ENCODE results near the gene TCF4.

The TCF4 gene

DNA sequence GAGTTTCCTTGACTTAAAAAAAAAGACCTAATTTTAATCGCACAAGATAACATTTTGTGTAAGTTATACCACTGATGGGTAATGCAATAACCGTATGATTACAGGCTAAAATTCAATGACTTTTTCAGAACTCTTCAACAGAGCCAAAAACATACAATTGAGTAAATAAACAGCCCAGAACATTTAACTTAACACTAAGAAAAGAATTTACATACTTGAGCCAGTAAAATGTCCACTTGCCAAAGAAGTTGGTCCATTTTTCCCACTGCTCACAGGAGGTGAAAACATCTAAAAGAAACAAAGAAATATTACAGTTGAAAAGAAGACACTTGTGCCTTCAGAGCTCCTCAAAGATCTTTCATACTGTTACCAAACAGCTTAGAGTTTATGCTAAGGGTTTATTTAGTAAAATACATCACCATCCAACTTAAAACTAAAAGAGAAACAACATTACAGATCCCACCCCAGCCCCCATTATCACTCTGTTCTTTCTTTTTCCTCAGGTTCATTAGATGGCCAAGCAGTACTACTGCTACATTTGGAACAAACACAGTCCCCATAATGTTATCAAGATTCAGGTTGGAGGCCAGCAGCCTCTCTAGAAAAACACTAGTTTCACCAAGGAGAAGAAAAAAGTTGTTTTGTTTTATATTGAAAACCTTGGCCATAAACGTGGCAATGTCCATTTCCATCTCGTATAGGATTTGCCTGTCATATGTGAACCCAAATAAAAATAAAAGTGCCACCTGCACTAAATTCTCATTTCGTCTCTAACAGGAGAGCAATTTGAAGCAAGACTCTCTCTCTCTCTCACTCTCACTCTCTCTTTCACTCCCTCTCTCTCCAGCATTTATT, 2.7 kb downstream of the TCF4 start:
- no peak for DNase-seq

DNA sequence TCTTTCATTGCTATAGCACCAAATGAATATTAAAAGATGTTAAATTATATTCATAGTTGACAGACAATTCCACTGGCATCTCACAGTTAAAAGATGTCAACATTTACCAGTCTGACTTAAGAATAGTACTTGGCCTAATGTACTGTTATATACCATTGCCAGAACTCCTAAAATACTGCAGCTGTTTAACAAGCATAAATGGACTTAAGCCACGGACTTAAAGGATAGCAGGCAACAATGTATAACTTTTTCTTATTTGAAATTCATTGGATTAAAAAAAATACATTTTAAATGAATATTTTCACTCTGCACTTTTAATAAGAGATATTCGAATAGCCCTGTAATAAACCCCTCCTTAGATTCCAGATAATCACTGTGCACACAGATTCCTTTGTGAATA, 3.8 kb downstream of the TCF4 start:
- no peak for DNase-seq

DNA sequence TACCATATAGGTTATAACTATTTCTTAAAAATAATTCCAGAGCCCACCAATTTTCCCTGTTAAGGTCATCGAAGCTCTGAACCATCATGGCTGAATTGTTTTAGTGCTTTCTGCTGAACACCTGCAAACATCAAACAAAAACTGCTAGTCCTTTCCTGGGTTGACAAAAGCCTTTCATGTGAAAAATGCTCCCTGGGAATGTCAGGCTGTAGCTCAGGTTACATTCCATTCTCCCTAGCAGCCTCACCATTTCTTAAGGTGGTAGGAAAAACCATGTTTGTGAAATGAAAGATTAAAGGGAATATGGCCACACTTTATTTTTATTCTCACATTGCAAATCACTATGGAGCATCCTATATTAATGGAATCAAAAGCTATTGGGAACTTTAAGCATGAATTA, 5.7 kb downstream of the TCF4 start:
- DNase-seq: no peak

DNA sequence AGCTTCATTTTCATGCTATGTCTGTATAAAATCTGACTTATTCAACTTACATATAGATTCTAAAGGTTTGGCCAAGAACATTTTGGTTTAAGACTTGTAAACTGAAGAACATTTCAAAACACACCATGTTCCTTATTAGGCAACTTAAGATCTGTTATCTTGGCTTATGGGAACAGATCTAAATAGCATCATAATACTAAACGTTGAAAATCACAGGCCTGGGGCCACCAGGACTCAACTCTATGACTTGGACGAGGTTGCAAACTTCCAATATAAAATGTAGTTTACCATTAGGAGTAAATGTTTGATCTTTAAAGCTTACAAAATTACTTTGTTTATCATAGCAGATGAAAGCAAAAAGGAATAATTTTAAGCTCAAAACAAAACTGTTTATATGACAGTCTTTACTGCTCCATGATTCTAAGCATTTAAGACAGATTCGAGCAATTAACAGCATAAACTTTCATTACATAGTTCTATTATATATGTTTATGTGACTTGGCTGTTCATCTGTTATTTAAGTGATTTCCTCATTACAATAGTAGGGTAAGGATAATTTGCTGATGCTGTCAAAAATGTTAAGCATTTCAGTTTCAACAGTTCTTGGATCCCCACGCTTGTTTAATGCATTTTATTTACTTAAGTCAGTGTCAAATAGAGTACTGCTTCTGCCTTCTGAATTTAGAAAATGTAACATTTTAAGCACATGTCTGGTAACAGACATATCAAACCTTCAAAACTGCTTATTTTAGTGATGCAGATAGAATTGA, 8.3 kb downstream of the TCF4 start:
- peak; percentile 46 for DNase-seq

DNA sequence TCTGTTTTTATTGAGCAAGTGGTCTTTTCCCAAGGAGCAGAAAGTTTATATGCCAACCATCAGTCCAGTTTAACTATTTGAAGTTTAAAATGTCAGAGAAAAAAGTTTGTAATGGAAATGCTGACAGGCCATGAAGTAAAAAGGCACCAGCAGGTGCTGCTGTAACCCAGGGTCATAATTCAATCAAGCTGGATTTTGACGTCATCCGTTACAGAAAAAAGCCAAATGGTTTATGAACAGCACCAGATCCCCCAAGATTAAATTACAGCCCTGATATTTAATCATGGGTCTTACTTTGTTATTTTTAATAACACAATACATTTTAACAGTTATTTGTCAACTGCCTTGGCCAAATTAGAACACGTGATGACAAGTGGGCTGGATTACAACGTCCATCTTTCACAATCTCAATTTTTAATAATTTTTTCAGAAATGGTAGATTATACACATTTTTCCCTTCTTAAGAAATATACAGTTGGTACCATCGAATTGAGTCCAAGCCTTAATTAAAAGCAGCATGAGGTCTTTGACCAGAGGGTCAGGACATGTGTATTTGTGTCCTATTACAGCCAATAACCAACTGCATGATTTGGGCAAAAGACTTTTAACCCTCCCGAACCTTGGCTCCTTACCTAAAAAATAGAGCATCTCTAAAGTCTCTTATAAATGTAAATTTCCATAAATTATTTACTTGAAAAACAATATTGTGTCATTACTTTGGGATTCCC, 10.0 kb downstream of the TCF4 start:
- DNase-seq: no peak

DNA sequence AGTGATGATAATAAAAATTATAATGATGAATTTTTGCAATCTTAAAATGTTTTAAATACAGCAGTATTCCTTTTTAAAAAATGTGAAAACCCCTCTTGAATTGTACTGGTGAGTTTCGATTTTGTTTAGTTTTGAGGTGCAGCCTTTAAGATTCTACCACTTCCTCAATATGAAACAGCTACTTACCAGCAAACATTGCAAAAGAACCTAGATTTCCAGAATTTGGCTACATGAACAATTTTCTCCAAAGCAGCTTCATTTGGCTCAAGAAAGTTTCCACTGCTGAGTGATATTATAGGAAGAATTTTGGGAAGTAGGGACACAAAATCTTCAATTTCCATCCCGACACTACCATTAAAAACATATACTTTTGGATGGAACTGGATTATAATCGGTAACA, 12.0 kb downstream of the TCF4 start:
- no peak for DNase-seq

DNA sequence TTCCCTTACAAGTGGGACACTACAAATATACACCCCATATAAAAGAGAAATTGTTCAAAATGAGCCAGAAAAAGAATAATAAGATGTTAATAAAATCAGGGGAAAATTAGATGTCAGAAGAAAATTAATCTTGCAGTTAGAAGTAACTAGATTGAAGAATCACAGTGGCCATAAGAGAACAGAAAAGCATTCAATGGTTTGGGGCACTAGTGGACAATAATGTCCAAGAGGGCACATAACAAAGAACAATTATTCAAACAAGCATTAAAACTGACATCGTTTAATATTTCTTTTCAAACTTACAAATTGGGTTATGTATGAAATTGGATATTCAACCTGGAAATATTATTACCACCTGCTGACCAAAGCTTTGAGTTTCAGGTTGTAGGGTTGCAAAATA, 12.9 kb downstream of the TCF4 start:
- no peak for DNase-seq

DNA sequence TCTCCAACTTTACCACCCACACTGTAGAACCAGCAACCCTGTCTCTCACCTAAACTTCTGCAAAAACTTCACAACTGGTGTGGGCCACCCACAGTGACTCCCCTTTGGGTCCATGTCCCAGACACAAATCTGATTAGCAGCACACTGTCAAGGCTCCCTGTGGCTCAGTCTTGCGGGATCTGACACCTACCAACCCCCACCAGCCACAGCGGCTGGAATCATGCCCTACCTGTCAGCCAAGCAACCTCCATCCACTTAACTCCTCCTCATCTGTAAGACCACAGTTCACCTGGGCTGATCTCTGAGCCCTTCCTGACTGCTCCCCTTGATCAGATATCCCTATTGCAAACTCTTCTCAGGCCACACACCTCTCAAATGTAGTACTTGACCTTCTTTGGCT, 14.6 kb downstream of the TCF4 start:
- no peak for DNase-seq

DNA sequence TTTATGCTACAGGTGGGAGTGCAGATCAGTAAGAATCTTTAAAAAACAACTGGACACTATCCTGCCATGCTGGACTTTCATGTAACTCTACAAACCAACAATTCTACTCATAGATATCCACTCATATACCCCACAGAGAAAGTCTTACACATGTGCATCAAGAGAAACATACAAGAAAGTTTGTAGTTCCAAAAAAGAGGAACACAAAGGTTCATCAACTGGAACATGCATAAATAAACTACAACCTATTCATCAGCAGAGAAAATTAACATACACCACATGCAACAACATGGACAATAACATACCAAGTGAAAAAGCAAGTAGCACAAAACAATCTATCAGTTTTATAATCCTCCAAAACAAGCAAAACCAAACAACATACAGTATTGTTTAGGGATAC, 17.0 kb downstream of the TCF4 start:
- DNase-seq: no peak

DNA sequence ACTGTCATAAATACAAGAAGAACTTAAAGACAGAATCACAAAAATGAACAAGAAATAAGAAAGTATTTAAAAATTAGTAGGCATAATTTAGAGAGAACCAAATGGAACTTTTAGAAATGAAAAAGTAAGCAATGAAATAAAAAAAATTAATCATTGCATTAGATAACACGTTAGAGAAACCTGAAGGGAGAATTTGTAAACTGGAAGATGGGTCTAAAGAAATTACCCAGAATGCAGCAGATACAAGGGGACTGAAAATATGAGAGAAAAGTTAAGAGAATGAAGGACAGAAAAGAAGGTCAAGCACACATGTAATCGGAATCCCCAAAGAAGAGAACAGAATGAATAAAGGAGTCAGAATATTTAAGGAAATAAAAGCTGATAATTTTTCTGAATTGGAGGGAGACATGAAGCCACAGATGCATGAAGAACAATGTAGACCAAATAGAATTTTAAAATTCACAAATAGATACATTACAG, 21.5 kb downstream of the TCF4 start:
- DNase-seq: no peak

DNA sequence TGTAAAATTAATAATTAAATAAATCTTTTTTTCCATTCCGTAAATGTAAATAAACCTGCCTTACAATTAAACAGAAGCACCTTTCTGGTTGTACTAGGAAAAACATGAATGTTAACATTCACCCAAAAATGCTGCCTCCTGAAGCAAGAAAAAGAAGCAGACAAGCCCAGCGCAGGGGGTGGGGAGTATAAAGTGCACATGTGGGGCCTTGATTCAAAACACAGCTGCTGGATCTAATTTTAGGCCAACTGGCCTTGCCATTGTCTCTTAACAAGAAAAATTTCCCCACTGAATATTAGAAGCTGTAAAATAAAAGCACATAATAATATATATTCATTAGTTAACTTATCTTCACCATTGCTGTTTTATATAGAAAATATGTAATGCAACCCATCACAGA, 28.3 kb downstream of the TCF4 start:
- DNase-seq: no peak

DNA sequence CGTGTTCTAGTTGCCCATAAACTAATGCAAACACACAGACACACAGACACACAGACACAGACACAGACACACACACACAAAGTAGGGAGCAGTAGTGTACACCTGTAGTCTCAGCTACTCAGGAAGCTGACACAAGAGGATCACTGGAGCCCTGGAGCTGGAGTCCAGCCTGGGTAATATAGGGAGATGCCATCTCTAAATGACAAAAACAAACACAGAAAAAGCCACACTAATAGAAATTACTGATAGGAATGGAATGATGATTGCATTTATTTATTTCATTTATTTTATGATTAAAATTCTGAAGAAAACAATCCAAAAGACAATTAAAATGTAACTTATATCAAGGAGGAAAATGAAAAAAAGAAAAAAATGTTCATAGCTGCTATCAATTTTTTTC, 30.8 kb downstream of the TCF4 start:
- DNase-seq: no peak

DNA sequence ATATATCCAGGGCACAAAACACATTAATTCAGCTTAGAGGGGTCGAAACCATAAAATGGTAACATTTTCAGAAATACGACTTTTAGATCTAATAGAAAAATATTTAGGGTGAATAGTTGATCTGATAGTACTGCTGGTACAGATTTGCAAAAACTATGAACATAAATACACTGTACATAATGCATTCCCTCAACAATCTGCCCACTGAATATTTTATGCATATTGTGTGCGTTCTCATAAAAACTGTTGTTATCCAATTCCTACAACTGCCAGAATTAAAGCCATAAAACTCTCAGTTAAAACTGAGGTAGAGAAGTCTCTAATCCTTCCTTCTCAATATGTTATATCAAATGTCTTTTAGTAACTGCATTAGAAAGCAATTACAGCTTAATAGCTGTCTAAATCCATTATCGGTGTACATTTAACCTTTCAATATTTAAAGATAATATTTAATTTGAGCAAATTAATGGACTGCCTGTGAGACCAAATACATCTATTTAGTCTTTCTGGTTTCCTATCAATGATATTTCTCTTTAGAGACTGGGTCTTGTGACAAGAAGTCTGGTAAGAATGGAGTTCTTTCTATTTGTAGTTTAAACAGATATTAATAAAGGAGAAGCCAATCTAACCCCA, 32.5 kb downstream of the TCF4 start:
- DNase-seq: no peak

DNA sequence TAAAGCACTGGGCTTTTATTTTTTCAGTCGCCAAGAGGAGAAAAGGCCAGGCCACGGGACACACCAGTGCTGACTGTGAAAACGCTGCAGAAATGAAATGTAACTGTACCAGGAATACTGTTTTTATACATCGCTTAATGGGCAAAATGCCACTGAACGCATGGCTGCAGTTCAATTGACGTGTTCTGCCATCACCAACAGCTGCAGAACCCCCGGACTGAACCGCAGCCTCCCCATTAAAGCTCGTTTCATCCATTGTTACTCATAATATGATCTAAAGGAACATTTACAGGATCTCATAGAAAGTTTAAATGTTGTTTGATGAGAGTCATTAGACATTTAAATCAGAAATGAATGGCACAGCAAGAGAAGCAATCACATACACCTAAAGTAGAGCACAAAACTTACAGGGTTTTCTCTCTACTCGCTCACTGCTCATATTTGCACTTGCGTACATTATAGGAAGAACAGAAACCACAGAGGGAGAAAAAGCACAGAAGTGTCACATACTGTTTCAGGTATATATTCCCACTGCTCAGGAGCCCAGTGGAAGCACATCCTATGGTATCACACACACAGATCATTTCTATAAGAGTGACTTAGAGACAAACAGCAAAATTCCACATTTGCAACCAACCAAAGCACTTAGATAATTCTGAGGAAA, 35.3 kb downstream of the TCF4 start:
- peak; percentile 25 for DNase-seq

DNA sequence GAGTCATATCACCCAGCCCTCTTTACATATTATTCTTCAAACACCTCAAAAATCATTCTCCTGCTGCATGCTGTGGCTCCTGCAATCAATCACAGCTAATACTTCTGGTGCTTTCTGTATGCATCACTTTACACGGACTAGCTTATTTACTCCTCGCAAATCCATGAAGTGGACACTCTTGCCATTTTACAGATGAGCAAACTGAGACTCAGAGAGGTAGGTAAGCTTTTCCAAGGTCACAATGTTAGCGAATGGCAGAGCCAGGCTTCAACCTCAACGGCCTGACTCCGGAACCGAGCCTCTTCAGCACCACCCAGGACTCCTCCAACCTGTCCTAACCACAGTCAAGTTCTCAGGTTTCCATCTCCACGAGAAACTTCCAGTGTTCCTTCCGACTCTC, 36.8 kb downstream of the TCF4 start:
- no peak for DNase-seq

DNA sequence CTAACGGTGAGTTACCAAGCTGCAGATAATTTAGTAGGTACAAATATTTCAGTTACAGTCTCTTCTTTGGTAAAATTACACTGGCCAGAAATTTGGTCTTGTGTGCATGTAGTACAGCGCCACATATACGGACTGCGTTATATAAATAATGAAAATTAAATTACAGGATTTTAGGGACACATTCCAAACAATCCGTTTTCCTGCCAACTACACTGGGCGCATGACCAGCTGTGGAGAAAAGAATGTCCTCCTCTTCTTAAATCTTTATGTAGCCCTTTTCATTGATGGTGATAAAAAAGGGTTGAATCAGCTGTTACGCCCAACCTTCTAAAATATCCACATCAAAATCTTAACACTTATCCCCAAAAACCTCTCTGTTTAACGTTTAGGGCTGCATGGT, 37.5 kb downstream of the TCF4 start:
- DNase-seq: peak; percentile 7

DNA sequence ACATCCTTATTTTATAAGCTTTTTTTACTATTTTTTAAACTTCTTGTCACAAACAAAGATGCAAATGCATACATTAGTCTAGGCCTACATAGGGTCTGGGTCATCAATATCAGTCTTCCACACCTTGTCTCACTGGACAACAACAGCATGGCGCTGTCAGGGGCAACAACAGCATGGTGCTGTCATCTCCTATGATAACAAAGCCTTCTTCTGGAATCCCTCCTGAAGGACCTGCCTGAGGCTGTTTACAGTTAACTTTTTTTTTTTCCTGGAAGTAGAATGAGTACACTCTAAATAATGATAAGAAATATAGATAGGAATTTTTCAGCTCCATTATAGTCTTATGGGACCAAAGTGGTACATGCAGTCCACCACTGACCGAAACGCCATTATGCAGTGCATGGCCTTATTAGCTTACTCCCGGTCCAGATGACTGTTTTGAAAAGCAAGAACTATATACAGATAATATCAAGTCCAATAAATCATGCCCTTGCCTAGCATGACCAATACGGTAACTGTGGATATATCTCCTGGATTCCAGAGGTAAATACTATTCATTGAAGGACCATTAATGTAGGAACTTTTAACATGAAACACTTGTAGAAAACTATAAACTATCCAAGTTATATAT, 38.4 kb downstream of the TCF4 start:
- DNase-seq: no peak

DNA sequence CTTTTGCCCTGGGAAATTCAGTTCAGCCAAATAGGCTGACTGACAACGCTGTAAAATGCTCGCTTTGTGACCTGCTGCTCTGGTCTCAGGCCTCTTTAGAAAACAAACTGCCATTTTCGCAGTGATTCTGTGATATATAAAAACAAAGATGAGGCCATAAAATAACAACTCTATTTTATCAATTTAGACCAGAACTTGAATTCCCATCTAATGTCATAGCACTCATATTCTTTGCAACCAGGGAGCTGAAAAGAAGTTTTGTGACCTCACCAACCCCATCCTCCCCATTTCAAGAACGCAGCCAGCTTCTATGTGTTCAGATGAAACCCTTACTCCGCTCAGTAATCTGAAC, 40.3 kb downstream of the TCF4 start:
- no peak for DNase-seq

DNA sequence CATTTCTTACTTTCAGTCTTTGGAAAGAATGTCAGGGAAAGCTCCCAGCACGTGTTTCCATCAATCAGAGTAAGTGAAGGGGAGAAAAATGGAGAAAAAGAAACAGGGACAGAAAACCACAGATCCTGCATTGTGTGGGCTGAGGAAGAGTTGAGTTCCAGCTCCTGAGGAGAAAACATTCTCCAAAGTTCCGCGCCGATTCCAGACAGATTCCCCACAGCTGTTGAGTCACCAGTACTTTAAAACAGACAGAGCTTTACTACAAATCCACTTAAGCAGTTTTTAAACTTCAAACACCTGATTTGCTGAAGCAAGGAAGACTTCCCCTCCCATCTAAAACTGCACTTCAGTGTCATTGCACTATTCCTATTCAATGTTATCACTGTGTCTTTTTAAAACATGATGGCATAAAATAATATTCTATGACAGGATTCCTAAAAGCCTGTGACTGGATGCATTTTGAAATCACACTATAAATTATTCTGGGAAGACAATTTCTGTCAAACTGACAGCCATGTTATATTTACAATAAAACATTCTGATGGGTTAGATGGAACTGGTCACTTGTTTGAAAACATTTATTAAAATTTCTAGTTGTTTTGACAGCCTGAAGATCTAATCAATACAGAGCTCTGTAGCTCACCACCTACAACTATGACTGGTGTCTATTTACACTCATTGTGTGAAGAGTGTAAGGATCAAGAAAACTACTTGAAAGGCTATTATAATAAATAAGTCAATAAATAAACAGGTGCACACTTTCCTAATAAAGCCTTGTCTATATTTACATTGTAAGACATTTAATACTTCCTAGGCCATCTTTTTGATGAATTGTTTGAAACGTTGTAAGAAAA, 40.9 kb downstream of the TCF4 start:
- peak; percentile 75 for DNase-seq

DNA sequence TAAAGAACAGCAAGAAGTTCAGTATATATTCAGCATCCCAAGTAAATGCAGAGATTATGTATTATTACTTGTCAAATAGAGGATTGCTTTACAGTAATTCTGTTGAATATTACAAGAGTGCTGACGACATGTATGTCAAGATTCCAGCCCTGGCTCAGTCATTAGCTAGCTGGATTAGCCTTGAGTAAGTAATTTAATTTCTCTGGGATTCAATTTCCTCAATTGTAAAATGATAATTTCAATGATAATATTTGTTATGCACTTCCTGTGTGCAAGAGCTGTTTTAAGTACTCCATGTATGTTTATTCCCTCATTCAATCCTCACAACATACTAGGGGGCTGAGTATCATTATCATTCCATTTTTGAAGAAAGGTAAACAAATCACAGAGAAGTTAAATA, 44.0 kb downstream of the TCF4 start:
- no peak for DNase-seq

DNA sequence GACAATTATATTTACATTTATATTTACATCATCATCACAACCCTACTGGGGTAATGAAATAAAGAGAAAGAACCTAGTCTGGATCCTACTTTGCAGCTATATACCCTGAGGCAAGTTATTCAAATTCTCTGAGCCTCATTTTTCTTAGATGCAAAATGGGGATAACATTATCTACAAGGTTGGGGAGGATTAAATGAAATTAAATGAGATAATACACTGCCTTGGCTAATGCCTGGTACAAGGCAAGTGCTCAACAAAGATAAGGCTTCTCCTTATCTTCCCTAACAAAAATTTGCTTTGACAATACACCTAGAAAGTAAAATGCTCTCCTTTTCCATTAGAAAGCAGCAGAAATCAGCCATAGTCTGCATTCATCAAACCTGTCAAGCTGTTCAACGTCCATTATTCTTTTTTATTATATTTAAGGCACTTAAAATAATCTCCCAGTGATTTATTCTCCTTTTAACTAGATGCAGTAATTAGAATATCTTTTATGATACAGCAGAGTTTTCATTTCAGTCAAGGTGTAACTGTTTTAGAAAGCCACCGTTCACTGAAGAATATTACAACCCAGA, 44.8 kb downstream of the TCF4 start:
- no peak for DNase-seq
